SK-N-SH treated with all-trans-retinoic acid at 6 μM for 48 hours (cell line): Measurements from ENCODE around the gene C1RL.

Experiments used
- ATAC-seq: fragments of 200-7000 bp; cut with Tn5 transposase; 3 replicates; pipeline ENCODE4 v1.9.1; 2020; ENCODE audit warnings: mild to moderate bottlenecking, moderate library complexity
- ARNTL ChIP-seq: fragments of 450-650 bp; formaldehyde crosslinking; IDR thresholded peaks from 2 replicates; pipeline ENCODE4 v1.5.0; 2020; ENCODE audit warnings: low read depth, mild to moderate bottlenecking, moderate library complexity, borderline replicate concordance
- BACH2 ChIP-seq: fragments of 250-450 bp; sonication (Bioruptor Pico); IDR thresholded peaks from 2 replicates; pipeline ENCODE4 v1.9.0; 2021; ENCODE audit warnings: mild to moderate bottlenecking, borderline replicate concordance
- CSDC2 ChIP-seq: fragments of 250-450 bp; sonication (Bioruptor Pico); IDR thresholded peaks from 2 replicates; pipeline ENCODE4 v1.5.0; 2020; ENCODE audit warnings: mild to moderate bottlenecking, moderate library complexity
- ESRRG ChIP-seq: fragments of 250-450 bp; sonication (Bioruptor Pico); IDR thresholded peaks from 2 replicates; pipeline ENCODE4 v1.6.1; 2021; ENCODE audit warnings: mild to moderate bottlenecking
- GLIS3 ChIP-seq: fragments of 250-450 bp; sonication (Bioruptor Pico); IDR thresholded peaks from 2 replicates; pipeline ENCODE4 v1.5.0; 2020; ENCODE audit warnings: mild to moderate bottlenecking, moderate library complexity
- ISL1 ChIP-seq: fragments of 250-450 bp; sonication (Bioruptor Pico); IDR thresholded peaks from 2 replicates; pipeline ENCODE4 v2.1.2; 2022; ENCODE audit warnings: mild to moderate bottlenecking, moderate library complexity
- OSR1 ChIP-seq: fragments of 250-450 bp; sonication (Bioruptor Pico); IDR thresholded peaks from 2 replicates; pipeline ENCODE4 v1.8.0; 2022; ENCODE audit warnings: moderate library complexity, mild to moderate bottlenecking, inconsistent platforms
- PPARA ChIP-seq: fragments of 250-450 bp; sonication (Bioruptor Pico); IDR thresholded peaks from 2 replicates; pipeline ENCODE4 v1.5.0; 2020; ENCODE audit warnings: mild to moderate bottlenecking, borderline replicate concordance
- SNAI2 ChIP-seq: fragments of 250-450 bp; sonication (Bioruptor Pico); IDR thresholded peaks from 2 replicates; pipeline ENCODE4 v1.5.0; 2020; ENCODE audit warnings: mild to moderate bottlenecking, moderate library complexity
- TCF4 ChIP-seq: fragments of 250-450 bp; sonication (Bioruptor Pico); IDR thresholded peaks from 2 replicates; pipeline ENCODE4 v1.8.0; 2021; ENCODE audit warnings: mild to moderate bottlenecking, moderate library complexity, borderline replicate concordance
- ZC3H10 ChIP-seq: fragments of 250-450 bp; sonication (Bioruptor Pico); IDR thresholded peaks from 2 replicates; pipeline ENCODE4 v1.5.1; 2021; ENCODE audit warnings: mild to moderate bottlenecking, moderate library complexity
- ZFP3 ChIP-seq: fragments of 250-450 bp; sonication (Bioruptor Pico); IDR thresholded peaks from 2 replicates; pipeline ENCODE4 v1.5.0; 2020; ENCODE audit warnings: mild to moderate bottlenecking, moderate library complexity
- ZFP30 ChIP-seq: fragments of 450-650 bp; formaldehyde crosslinking; IDR thresholded peaks from 2 replicates; pipeline ENCODE4 v1.5.0; 2022; ENCODE audit warnings: mild to moderate bottlenecking, moderate library complexity
- ZNF70 ChIP-seq: fragments of 450-650 bp; formaldehyde crosslinking; IDR thresholded peaks from 2 replicates; pipeline ENCODE4 v1.5.0; 2020; ENCODE audit warnings: mild to moderate bottlenecking, moderate library complexity
- ZNF8 ChIP-seq: fragments of 450-650 bp; formaldehyde crosslinking; IDR thresholded peaks from 2 replicates; pipeline ENCODE4 v1.5.0; 2020; ENCODE audit warnings: mild to moderate bottlenecking, moderate library complexity
- TF ChIP-seq, protein P1 (sequence below): fragments of 250-450 bp; sonication (Bioruptor Pico); IDR thresholded peaks from 2 replicates; pipeline ENCODE4 v1.8.0; 2020; ENCODE audit warnings: mild to moderate bottlenecking, moderate library complexity, borderline replicate concordance
- TF ChIP-seq, protein P2 (sequence below): fragments of 250-450 bp; sonication (Bioruptor Pico); IDR thresholded peaks from 2 replicates; pipeline ENCODE4 v1.5.1; 2020; ENCODE audit warnings: low read depth, mild to moderate bottlenecking, moderate library complexity
- TF ChIP-seq, protein P3 (sequence below): fragments of 250-450 bp; sonication (Bioruptor Pico); IDR thresholded peaks from 2 replicates; pipeline ENCODE4 v1.8.0; 2021; ENCODE audit warnings: low read depth, mild to moderate bottlenecking, moderate library complexity, borderline replicate concordance
- TF ChIP-seq, protein P4 (sequence below): fragments of 250-450 bp; sonication (Bioruptor Pico); IDR thresholded peaks from 2 replicates; pipeline ENCODE4 v1.5.0; 2020; ENCODE audit warnings: mild to moderate bottlenecking, moderate library complexity
- TF ChIP-seq, protein P5 (sequence below): fragments of 250-450 bp; sonication (Bioruptor Pico); IDR thresholded peaks from 2 replicates; pipeline ENCODE4 v1.5.1; 2021; ENCODE audit warnings: mild to moderate bottlenecking, moderate library complexity

The C1RL gene

DNA sequence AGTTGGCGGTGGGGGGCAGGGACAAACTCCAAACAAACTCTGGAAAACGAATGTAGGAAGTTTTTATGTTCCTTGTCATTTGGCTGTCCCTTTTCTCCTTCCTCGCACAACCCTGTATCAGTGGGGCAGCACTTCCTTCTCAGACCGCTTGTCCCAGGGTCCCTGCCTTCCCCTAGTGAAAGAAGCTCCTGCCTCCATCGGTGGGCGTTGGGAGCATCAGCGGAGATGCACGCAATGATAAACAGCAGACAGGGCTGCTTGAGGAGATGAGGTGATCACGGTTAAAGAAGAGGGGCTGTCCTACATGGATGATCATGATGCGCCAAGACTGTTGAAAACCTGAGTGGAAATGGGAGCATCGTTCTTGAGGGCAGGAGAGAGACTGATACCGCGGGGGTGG is 47.9 kb downstream of the C1RL start:
- TF ChIP-seq OSR1 (CRISPR knock-in tag) (no peak), BACH2 (no peak), GLIS3 (CRISPR knock-in tag) (no peak), ZFP30 (CRISPR knock-in tag) (no peak), PPARA (CRISPR knock-in tag) (no peak), ZNF70 (no peak), ZNF8 (no peak)
- TF ChIP-seq, protein P1, sequence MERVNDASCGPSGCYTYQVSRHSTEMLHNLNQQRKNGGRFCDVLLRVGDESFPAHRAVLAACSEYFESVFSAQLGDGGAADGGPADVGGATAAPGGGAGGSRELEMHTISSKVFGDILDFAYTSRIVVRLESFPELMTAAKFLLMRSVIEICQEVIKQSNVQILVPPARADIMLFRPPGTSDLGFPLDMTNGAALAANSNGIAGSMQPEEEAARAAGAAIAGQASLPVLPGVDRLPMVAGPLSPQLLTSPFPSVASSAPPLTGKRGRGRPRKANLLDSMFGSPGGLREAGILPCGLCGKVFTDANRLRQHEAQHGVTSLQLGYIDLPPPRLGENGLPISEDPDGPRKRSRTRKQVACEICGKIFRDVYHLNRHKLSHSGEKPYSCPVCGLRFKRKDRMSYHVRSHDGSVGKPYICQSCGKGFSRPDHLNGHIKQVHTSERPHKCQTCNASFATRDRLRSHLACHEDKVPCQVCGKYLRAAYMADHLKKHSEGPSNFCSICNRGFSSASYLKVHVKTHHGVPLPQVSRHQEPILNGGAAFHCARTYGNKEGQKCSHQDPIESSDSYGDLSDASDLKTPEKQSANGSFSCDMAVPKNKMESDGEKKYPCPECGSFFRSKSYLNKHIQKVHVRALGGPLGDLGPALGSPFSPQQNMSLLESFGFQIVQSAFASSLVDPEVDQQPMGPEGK, result no peak
- TF ChIP-seq, protein P2, sequence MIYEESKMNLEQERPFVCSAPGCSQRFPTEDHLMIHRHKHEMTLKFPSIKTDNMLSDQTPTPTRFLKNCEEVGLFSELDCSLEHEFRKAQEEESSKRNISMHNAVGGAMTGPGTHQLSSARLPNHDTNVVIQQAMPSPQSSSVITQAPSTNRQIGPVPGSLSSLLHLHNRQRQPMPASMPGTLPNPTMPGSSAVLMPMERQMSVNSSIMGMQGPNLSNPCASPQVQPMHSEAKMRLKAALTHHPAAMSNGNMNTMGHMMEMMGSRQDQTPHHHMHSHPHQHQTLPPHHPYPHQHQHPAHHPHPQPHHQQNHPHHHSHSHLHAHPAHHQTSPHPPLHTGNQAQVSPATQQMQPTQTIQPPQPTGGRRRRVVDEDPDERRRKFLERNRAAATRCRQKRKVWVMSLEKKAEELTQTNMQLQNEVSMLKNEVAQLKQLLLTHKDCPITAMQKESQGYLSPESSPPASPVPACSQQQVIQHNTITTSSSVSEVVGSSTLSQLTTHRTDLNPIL, result no peak
- no peak for ATAC-seq

DNA sequence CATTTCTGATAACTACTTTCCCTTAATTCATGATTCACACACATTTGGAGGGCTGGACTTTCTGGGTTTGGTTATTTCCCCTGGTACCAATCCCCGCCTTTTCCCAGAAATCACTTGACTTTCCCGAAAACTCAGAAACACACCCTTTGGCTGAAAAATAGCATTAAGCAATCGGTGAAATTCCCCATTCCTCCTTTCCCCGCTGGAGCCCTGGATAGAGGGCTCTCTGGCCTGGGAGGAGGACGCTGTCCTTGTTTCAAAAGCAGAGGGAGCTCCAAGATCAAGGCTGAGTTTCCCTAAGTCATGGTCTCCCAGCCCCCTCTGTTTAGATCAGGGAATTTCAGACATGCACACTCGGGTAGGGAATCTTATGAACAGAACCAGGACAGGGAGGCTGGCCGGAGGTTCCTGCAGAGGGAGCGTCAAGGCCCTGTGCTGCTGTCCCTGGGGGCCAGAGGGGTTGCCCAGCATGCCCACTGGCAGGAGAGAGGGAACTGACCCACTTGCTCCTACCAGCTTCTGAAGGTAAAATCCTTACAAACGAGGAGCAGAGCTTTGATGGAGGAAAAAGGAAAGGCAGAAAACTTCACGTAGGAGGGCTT is 48.6 kb downstream of the C1RL start, which contains the start of gene C1S:
Gene C1S, plus strand, starts transcription at position 366 of the 602 bp plus-strand sequence. CDS start 1,195 bp downstream, outside the sequence.
- ATAC-seq, result peak; percentile 98
- no peak for TF ChIP-seq ESRRG (CRISPR knock-in tag)
- TF ChIP-seq OSR1 (CRISPR knock-in tag), result no peak
- TF ChIP-seq BACH2, result no peak
- TF ChIP-seq ZC3H10 (CRISPR knock-in tag), result no peak
- no peak for TF ChIP-seq ISL1
- TF ChIP-seq, protein P3, sequence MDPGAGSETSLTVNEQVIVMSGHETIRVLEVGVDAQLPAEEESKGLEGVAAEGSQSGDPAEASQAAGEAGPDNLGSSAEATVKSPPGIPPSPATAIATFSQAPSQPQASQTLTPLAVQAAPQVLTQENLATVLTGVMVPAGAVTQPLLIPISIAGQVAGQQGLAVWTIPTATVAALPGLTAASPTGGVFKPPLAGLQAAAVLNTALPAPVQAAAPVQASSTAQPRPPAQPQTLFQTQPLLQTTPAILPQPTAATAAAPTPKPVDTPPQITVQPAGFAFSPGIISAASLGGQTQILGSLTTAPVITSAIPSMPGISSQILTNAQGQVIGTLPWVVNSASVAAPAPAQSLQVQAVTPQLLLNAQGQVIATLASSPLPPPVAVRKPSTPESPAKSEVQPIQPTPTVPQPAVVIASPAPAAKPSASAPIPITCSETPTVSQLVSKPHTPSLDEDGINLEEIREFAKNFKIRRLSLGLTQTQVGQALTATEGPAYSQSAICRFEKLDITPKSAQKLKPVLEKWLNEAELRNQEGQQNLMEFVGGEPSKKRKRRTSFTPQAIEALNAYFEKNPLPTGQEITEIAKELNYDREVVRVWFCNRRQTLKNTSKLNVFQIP (CRISPR knock-in tag), result no peak
- TF ChIP-seq, protein P4, sequence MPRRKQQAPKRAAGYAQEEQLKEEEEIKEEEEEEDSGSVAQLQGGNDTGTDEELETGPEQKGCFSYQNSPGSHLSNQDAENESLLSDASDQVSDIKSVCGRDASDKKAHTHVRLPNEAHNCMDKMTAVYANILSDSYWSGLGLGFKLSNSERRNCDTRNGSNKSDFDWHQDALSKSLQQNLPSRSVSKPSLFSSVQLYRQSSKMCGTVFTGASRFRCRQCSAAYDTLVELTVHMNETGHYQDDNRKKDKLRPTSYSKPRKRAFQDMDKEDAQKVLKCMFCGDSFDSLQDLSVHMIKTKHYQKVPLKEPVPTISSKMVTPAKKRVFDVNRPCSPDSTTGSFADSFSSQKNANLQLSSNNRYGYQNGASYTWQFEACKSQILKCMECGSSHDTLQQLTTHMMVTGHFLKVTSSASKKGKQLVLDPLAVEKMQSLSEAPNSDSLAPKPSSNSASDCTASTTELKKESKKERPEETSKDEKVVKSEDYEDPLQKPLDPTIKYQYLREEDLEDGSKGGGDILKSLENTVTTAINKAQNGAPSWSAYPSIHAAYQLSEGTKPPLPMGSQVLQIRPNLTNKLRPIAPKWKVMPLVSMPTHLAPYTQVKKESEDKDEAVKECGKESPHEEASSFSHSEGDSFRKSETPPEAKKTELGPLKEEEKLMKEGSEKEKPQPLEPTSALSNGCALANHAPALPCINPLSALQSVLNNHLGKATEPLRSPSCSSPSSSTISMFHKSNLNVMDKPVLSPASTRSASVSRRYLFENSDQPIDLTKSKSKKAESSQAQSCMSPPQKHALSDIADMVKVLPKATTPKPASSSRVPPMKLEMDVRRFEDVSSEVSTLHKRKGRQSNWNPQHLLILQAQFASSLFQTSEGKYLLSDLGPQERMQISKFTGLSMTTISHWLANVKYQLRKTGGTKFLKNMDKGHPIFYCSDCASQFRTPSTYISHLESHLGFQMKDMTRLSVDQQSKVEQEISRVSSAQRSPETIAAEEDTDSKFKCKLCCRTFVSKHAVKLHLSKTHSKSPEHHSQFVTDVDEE, result no peak
- no peak for TF ChIP-seq ZNF8
- TF ChIP-seq CSDC2 (CRISPR knock-in tag), result no peak
- no peak for TF ChIP-seq GLIS3 (CRISPR knock-in tag)
- no peak for TF ChIP-seq ZFP30 (CRISPR knock-in tag)
- no peak for TF ChIP-seq ZFP3 (CRISPR knock-in tag)
- TF ChIP-seq SNAI2, result no peak
- TF ChIP-seq, all 23 proteins: peak for 0

DNA sequence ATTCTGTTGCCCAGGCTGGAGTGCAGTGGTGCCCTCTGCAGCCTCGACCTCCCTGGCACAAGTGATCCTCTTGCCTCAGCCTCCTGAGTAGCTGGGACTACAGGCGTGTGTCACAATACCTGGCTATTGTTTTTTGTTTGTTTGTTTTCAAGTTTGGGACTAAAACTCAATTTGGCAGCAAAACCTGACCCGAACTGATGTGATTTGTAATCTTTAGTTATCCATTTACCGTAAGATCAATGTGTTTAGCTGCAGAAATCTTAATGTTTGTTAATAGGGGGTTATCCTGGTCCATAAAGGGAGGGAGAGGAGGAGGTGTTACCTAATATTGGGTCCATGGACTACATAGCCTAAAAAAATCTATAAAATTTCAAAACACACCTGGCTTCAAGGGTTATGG is 49.2 kb downstream of the C1RL start:
- ATAC-seq, result no peak
- TF ChIP-seq ZNF8, result no peak
- no peak for TF ChIP-seq GLIS3 (CRISPR knock-in tag)
- TF ChIP-seq ZFP3 (CRISPR knock-in tag), result no peak
- TF ChIP-seq, protein P5, sequence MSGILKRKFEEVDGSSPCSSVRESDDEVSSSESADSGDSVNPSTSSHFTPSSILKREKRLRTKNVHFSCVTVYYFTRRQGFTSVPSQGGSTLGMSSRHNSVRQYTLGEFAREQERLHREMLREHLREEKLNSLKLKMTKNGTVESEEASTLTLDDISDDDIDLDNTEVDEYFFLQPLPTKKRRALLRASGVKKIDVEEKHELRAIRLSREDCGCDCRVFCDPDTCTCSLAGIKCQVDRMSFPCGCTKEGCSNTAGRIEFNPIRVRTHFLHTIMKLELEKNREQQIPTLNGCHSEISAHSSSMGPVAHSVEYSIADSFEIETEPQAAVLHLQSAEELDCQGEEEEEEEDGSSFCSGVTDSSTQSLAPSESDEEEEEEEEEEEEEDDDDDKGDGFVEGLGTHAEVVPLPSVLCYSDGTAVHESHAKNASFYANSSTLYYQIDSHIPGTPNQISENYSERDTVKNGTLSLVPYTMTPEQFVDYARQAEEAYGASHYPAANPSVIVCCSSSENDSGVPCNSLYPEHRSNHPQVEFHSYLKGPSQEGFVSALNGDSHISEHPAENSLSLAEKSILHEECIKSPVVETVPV (CRISPR knock-in tag), result no peak
- TF ChIP-seq, protein P1, result no peak
- TF ChIP-seq PPARA (CRISPR knock-in tag), result no peak
- TF ChIP-seq OSR1 (CRISPR knock-in tag), result no peak
- TF ChIP-seq ESRRG (CRISPR knock-in tag), result no peak
- TF ChIP-seq ZNF70, result no peak
- no peak for TF ChIP-seq SNAI2
- TF ChIP-seq ISL1, result no peak
- TF ChIP-seq, protein P4, result no peak
- TF ChIP-seq, protein P3 (CRISPR knock-in tag), result no peak
- no peak for TF ChIP-seq ARNTL (CRISPR knock-in tag)
- no peak for TF ChIP-seq ZC3H10 (CRISPR knock-in tag)
- no peak for TF ChIP-seq TCF4 (CRISPR knock-in tag)
- TF ChIP-seq CSDC2 (CRISPR knock-in tag), result no peak
